Measurements from ENCODE around the gene CAMTA1. TPM values are rescaled to one million over a fixed set of nuclear protein-coding genes. Genes with fewer than 3 reads are reported as not detected.

CAMTA1 gene
- polyA plus RNA-seq, 1 donor from 2014 or later: 162 TPM

GRCh38 chr1:6796095-6796494, 10.8 kb downstream of the CAMTA1 start:
- no peak overlapping the region for H3K9ac ChIP-seq (ENCODE audit: low read length)
- no peak overlapping the region for H3K4me2 ChIP-seq (ENCODE audit: low read length)
- TF ChIP-seq EP300 (conservative IDR thresholded peaks at IDR 0.05; ENCODE audit: poor library complexity, severe bottlenecking): no peak
- TF ChIP-seq SMC3 (conservative IDR thresholded peaks at IDR 0.05; ENCODE audit: poor library complexity): no peak
- no peak for TF ChIP-seq MXI1 (conservative IDR thresholded peaks at IDR 0.05; ENCODE audit: poor library complexity, severe bottlenecking)
- TF ChIP-seq CTCF (IDR thresholded peaks at IDR 0.05; ENCODE audit: poor library complexity, severe bottlenecking): no peak
- no peak for TF ChIP-seq POLR2AphosphoS5 (IDR thresholded peaks at IDR 0.05)
- TF ChIP-seq REST (IDR thresholded peaks at IDR 0.05; ENCODE audit: borderline replicate concordance): no peak
- no peak overlapping the region for H2AFZ ChIP-seq (ENCODE audit: low read depth, low read length)
- H3K79me2 ChIP-seq (replicated peaks; ENCODE audit: insufficient read depth, low read length): peaks cover 52% of the 10 kb centered on the region
- no peak overlapping the region for H3K4me3 ChIP-seq (ENCODE audit: low read length)
- H4K20me1 ChIP-seq (ENCODE audit: insufficient read depth): no peaks in the 10 kb centered on the region
- no peaks in the 10 kb centered on the region for H3K27me3 ChIP-seq (ENCODE audit: insufficient read depth, low read depth, low read length)
- H3K9me2 ChIP-seq (ENCODE audit: insufficient read depth, low read length): no peaks in the 10 kb centered on the region
- H3K27ac ChIP-seq (ENCODE audit: low read length): no peak overlapping the region
- no peaks in the 10 kb centered on the region for H3F3A ChIP-seq (ENCODE audit: insufficient read depth, low read length, poor library complexity, severe bottlenecking)
- H3K9me3 ChIP-seq (ENCODE audit: low read length): no peaks in the 10 kb centered on the region
- H3K36me3 ChIP-seq (ENCODE audit: insufficient read depth, low read length): no peaks in the 10 kb centered on the region

GRCh38 chr1:6799499-6799898, 14.2 kb downstream of the CAMTA1 start:
- no peaks in the 10 kb centered on the region for H3K36me3 ChIP-seq (ENCODE audit: insufficient read depth, low read length)
- H3K9ac ChIP-seq (ENCODE audit: low read length): no peak overlapping the region
- no peak for TF ChIP-seq EP300 (conservative IDR thresholded peaks at IDR 0.05; ENCODE audit: poor library complexity, severe bottlenecking)
- no peak for TF ChIP-seq REST (IDR thresholded peaks at IDR 0.05; ENCODE audit: borderline replicate concordance)
- TF ChIP-seq TAF1 (IDR thresholded peaks at IDR 0.05; ENCODE audit: low read depth): no peak
- TF ChIP-seq POLR2AphosphoS5 (IDR thresholded peaks at IDR 0.05): no peak
- TF ChIP-seq RAD21 (conservative IDR thresholded peaks at IDR 0.05): no peak
- TF ChIP-seq EZH2 (IDR thresholded peaks at IDR 0.05; ENCODE audit: borderline replicate concordance, insufficient read depth, low read length, poor library complexity, severe bottlenecking): no peak
- no peak for TF ChIP-seq SMC3 (conservative IDR thresholded peaks at IDR 0.05; ENCODE audit: poor library complexity)
- no peak for TF ChIP-seq CTCF (IDR thresholded peaks at IDR 0.05; ENCODE audit: poor library complexity, severe bottlenecking)
- TF ChIP-seq MXI1 (conservative IDR thresholded peaks at IDR 0.05; ENCODE audit: poor library complexity, severe bottlenecking): no peak
- no peak overlapping the region for H3K27ac ChIP-seq (ENCODE audit: low read length)
- no peak overlapping the region for H3K4me3 ChIP-seq (ENCODE audit: low read length)
- H3K9me2 ChIP-seq (ENCODE audit: insufficient read depth, low read length): no peaks in the 10 kb centered on the region
- no peaks in the 10 kb centered on the region for H3K9me3 ChIP-seq (ENCODE audit: low read length)
- no peaks in the 10 kb centered on the region for H3K27me3 ChIP-seq (ENCODE audit: insufficient read depth, low read depth, low read length)
- H4K20me1 ChIP-seq (ENCODE audit: insufficient read depth): no peaks in the 10 kb centered on the region
- H2AFZ ChIP-seq (ENCODE audit: low read depth, low read length): no peak overlapping the region
- peaks cover 44% of the 10 kb centered on the region for H3K79me2 ChIP-seq (replicated peaks; ENCODE audit: insufficient read depth, low read length)
- no peak overlapping the region for H3K4me2 ChIP-seq (ENCODE audit: low read length)
- H3F3A ChIP-seq (ENCODE audit: insufficient read depth, low read length, poor library complexity, severe bottlenecking): no peaks in the 10 kb centered on the region

Data from neural cell (in vitro differentiated cells).